ENCODE measurements around the gene SLC47A2. TPM values are rescaled to one million over a fixed set of nuclear protein-coding genes. Genes with fewer than 3 reads are reported as not detected.
"Not testable (repeated sequence)": the region's sequence is repeated elsewhere in the genome, so short reads cannot be mapped to it uniquely, and the experiment has no call there.

The SLC47A2 gene
- total RNA-seq, 2 experiments from 2014 or later, result not detected

- H3K4me3 Mint-ChIP-seq; H3K9me3 Mint-ChIP-seq; intact Hi-C loops (cut with micrococcal nuclease); POLR2A ChIA-PET; H3K27ac Mint-ChIP-seq; H3K4me1 Mint-ChIP-seq (ENCODE audit: low read depth); CTCF ChIA-PET; H3K27me3 Mint-ChIP-seq; H3K36me3 Mint-ChIP-seq; DNase-seq: not testable (repeated sequence)
These were observed 31.3 kb downstream of the SLC47A2 start for GRCh38 chr17:19684909-19685580.

DNA sequence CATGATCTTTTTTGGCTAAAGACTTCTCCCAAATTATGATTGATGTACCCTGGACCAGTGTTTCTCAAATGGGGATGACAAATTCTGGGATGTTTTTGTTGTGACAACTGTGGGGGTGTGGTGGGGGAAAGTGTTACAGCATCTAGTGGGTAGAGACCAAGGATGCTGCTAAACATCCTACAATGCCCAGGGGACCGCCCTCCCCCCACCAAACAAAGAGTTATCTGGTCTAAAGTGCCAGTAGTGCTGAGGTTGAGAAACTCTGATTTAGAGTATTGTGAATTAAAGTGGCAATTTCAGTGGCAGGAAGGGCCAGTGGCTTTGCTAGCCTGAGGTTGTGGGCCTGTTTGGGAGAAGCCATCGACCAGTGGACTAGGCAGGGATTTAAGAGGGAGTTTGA is 33.3 kb downstream of the SLC47A2 start:
- Mint-ChIP-seq H3K36me3 (peaks cover 2% of the 10 kb centered on the region), H3K4me1 (ENCODE audit: low read depth) (no peaks in the 10 kb centered on the region), H3K9me3 (no peaks in the 10 kb centered on the region), H3K27ac (no peak overlapping the region), H3K4me3 (no peak overlapping the region), H3K27me3 (no peaks in the 10 kb centered on the region)
- intact Hi-C loops (cut with micrococcal nuclease), result no loop called here
- DNase-seq, result no peak
- ChIA-PET CTCF (no interaction called here), POLR2A (no interaction called here)

- POLR2A ChIA-PET, result no interaction called here
- Mint-ChIP-seq H3K36me3 (peaks cover 12% of the 10 kb centered on the region), H3K4me1 (ENCODE audit: low read depth) (no peaks in the 10 kb centered on the region), H3K27ac (no peak overlapping the region), H3K4me3 (no peak overlapping the region), H3K9me3 (no peaks in the 10 kb centered on the region), H3K27me3 (no peaks in the 10 kb centered on the region)
- intact Hi-C loops (cut with micrococcal nuclease), result no loop called here
- CTCF ChIA-PET, result interaction anchor here (1.3 kb wide), 1 partner anchor 10 kb away, joined by 3 read pairs; no protein-coding TSS in a partner anchor
- no peak for DNase-seq
These were observed 37.6 kb downstream of the SLC47A2 start for GRCh38 chr17:19678581-19679453.

DNA sequence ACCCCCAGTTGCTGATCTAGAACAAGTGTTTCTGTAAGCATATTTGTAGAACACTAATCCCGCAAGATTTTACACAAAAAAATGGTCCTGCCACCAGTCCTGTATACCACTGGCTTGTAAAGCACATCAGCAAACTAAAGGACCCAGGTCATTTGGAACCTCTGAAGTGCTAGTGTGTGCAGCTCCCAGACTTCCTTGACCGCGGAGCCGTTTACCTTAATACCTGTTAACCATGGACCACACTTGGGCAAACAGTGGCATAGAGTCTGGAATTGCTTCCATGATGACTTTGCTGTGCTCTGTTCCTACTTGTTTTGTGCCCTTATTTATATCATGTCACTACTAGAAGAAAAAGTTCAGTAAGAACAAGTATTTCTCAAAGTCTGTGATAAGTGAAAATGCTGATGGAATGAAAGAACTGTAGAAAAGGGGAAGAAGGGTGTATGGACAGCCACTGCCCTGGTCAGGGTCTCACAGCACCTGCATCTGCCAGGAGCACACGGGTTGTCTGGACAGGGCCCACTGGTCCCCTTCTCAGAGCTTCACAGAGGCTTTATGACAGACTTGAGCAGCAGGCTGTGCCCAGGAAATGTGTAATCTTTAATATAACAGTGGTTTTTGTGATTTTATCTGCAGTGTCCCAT is 38.5 kb downstream of the SLC47A2 start:
- no peak for DNase-seq
- no peaks in the 10 kb centered on the region for H3K9me3 Mint-ChIP-seq
- peaks cover 12% of the 10 kb centered on the region for H3K36me3 Mint-ChIP-seq
- no peaks in the 10 kb centered on the region for H3K27me3 Mint-ChIP-seq
- H3K4me3 Mint-ChIP-seq, result no peak overlapping the region
- H3K27ac Mint-ChIP-seq, result no peak overlapping the region
- ChIA-PET POLR2A (no interaction called here), CTCF (interaction anchor here (1.3 kb wide), 1 partner anchor 9 kb away, joined by 3 read pairs; no protein-coding TSS in a partner anchor)
- intact Hi-C loops (cut with micrococcal nuclease), result no loop called here
- H3K4me1 Mint-ChIP-seq (ENCODE audit: low read depth), result no peaks in the 10 kb centered on the region

DNA sequence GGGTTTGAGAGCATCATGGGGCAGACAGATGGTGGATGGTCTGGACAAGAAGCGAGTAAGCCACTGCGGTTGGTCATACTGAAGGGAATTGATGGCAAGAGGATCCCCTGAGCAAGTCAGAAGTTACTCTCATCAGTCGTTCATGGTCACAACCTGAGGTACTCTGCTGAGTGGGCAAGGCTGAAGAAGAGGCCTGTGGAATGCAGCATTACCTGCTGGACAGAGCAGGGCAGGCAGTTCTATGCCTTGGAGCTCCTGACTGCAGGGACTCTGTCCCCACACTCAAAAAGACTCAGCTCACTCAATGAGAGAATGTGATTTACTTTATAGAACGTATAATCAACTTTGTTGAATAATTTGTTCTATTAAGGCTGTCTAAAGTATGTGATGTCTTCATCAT is 39.5 kb downstream of the SLC47A2 start:
- ChIA-PET CTCF (no interaction called here), POLR2A (no interaction called here)
- intact Hi-C loops (cut with micrococcal nuclease), result no loop called here
- Mint-ChIP-seq H3K4me1 (ENCODE audit: low read depth) (no peaks in the 10 kb centered on the region), H3K36me3 (peaks cover 18% of the 10 kb centered on the region), H3K9me3 (no peaks in the 10 kb centered on the region), H3K4me3 (no peak overlapping the region), H3K27me3 (no peaks in the 10 kb centered on the region), H3K27ac (no peak overlapping the region)
- no peak for DNase-seq

DNA sequence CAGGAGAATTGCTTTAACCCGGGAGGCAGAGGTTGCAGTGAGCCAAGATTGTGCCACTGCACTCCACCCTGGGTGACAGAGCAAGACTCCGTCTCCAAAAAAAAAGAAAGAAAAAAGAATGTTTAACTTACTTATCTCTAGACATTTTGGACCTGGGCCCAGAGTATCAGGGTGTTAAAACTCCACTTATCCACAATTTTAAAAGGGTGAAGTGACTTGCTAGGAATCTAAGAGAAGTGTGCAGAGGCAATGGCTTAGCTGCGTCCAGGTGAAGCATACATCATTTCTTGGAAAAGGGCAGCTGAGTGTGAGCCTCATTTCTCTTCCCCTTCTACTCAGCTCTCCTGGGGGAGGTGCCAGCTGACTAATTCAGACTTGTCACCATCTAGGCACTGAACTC is 42.8 kb downstream of the SLC47A2 start:
- ChIA-PET POLR2A (no interaction called here), CTCF (interaction anchor here (1.2 kb wide), 1 partner anchor 71 kb away, joined by 3 read pairs; no protein-coding TSS in a partner anchor)
- Mint-ChIP-seq H3K36me3 (peaks cover 22% of the 10 kb centered on the region), H3K4me1 (ENCODE audit: low read depth) (no peaks in the 10 kb centered on the region), H3K27ac (no peak overlapping the region), H3K9me3 (no peaks in the 10 kb centered on the region), H3K27me3 (no peaks in the 10 kb centered on the region), H3K4me3 (no peak overlapping the region)
- DNase-seq, result no peak
- intact Hi-C loops (cut with micrococcal nuclease), result no loop called here

GRCh38 chr17:19672009-19672750 is 44.2 kb downstream of the SLC47A2 start:
- no peak for DNase-seq
- no peak overlapping the region for H3K4me3 Mint-ChIP-seq
- intact Hi-C loops (cut with micrococcal nuclease), result no loop called here
- H3K27me3 Mint-ChIP-seq, result no peaks in the 10 kb centered on the region
- peaks cover 22% of the 10 kb centered on the region for H3K36me3 Mint-ChIP-seq
- H3K4me1 Mint-ChIP-seq (ENCODE audit: low read depth), result no peaks in the 10 kb centered on the region
- CTCF ChIA-PET, result interaction anchor here (1.0 kb wide), 1 partner anchor 94 kb away, joined by 3 read pairs; no protein-coding TSS in a partner anchor
- no peak overlapping the region for H3K27ac Mint-ChIP-seq
- H3K9me3 Mint-ChIP-seq, result no peaks in the 10 kb centered on the region
- POLR2A ChIA-PET, result no interaction called here

DNA sequence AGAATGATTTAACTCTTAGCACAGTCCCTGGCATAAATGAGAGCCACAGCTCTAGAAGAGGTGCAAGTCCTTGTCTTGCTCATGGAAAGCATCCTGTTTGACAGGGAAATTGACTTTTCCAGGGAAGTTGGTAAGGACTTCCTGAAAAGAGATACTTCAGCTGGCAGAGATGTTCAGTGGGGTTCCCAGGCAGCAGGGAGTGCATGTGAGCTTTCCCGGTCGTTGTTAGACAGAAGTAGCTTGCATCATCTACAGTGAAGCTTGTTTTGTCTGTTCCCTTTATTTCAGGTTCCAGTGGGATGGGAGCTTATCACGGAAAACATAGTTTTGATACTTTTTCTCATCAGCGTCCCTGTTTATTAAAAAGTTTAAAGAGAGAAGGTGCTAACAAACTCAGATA is 45.0 kb downstream of the SLC47A2 start:
- H3K9me3 Mint-ChIP-seq, result no peaks in the 10 kb centered on the region
- peaks cover 20% of the 10 kb centered on the region for H3K36me3 Mint-ChIP-seq
- H3K27ac Mint-ChIP-seq, result no peak overlapping the region
- no peaks in the 10 kb centered on the region for H3K27me3 Mint-ChIP-seq
- H3K4me3 Mint-ChIP-seq, result no peak overlapping the region
- CTCF ChIA-PET, result interaction anchor here (1.0 kb wide), 1 partner anchor 95 kb away, joined by 3 read pairs; no protein-coding TSS in a partner anchor
- no peak for DNase-seq
- no peaks in the 10 kb centered on the region for H3K4me1 Mint-ChIP-seq (ENCODE audit: low read depth)
- intact Hi-C loops (cut with micrococcal nuclease), result no loop called here
- POLR2A ChIA-PET, result no interaction called here

DNA sequence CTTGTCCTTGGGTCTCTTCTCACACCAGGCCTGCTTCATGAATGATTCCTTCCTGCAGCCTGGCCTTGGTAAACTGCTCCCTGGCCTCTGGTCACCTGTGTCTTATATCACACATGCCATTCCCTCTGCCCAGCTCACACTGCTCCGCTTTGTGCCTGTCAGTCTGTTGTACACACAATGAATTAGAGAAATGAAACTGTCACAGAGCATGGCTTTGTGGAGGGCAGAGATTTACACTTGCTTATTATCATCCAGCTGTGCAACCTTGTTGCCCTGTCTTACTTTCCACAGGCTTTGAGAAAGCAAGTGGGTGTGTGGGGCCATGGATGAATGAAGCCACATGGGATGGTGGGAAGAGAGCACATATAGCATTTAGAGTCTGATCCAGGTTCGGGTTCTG is 45.5 kb downstream of the SLC47A2 start:
- intact Hi-C loops (cut with micrococcal nuclease), result no loop called here
- H3K27me3 Mint-ChIP-seq, result no peaks in the 10 kb centered on the region
- POLR2A ChIA-PET, result no interaction called here
- CTCF ChIA-PET, result interaction anchor here (1.0 kb wide), 1 partner anchor 96 kb away, joined by 3 read pairs; no protein-coding TSS in a partner anchor
- peaks cover 18% of the 10 kb centered on the region for H3K36me3 Mint-ChIP-seq
- H3K27ac Mint-ChIP-seq, result no peak overlapping the region
- H3K4me1 Mint-ChIP-seq (ENCODE audit: low read depth), result no peaks in the 10 kb centered on the region
- DNase-seq, result no peak
- H3K9me3 Mint-ChIP-seq, result no peaks in the 10 kb centered on the region
- H3K4me3 Mint-ChIP-seq, result no peak overlapping the region

DNA sequence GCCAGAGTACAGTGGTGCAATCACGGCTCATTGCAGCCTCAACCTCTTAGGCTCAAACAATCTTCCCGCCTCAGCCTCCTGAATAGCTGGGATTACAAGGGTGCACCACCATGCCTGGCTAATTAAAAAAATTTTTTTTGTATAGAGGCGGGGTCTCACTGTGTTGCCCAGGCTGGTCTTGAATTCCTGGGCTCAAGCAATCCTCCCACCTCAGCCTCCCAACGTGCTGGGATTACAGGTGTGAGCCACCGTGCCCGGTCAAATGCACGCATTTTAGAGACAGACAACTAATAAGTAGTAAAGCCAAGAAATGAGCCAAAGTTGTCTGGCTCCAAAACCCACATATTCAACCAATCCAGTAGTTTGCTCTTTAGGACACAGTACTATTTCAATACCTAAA is 46.7 kb downstream of the SLC47A2 start:
- intact Hi-C loops (cut with micrococcal nuclease); POLR2A ChIA-PET; H3K9me3 Mint-ChIP-seq; H3K4me1 Mint-ChIP-seq (ENCODE audit: low read depth); H3K27ac Mint-ChIP-seq; H3K27me3 Mint-ChIP-seq; H3K4me3 Mint-ChIP-seq; DNase-seq: not testable (repeated sequence)
- H3K36me3 Mint-ChIP-seq, result peaks cover 14% of the 10 kb centered on the region
- CTCF ChIA-PET, result interaction anchor here (1.0 kb wide), 1 partner anchor 9 kb away, joined by 3 read pairs; no protein-coding TSS in a partner anchor

GRCh38 chr17:19664821-19665181 is 51.6 kb downstream of the SLC47A2 start:
- no peaks in the 10 kb centered on the region for H3K27me3 Mint-ChIP-seq
- no peak overlapping the region for H3K4me3 Mint-ChIP-seq
- no peak overlapping the region for H3K27ac Mint-ChIP-seq
- DNase-seq, result no peak
- H3K36me3 Mint-ChIP-seq, result peaks cover 15% of the 10 kb centered on the region
- ChIA-PET POLR2A (no interaction called here), CTCF (interaction anchor here (1.1 kb wide), 1 partner anchor 98 kb away, joined by 3 read pairs; no protein-coding TSS in a partner anchor)
- no peaks in the 10 kb centered on the region for H3K4me1 Mint-ChIP-seq (ENCODE audit: low read depth)
- no peaks in the 10 kb centered on the region for H3K9me3 Mint-ChIP-seq
- intact Hi-C loops (cut with micrococcal nuclease), result no loop called here
